ENCODE results near the gene ZNF581. TPM values are rescaled to one million over a fixed set of nuclear protein-coding genes. Genes with fewer than 3 reads are reported as not detected.

Gene ZNF581
- total and polyA plus RNA-seq, 4 donors: 2.1 to 7.3 (median 5.2) TPM

GRCh38 chr19:55622242-55622969 is 21.0 kb upstream of the ZNF581 start:
- H3K27ac ChIP-seq (ENCODE audit: low read depth in 1 of 2, low read length in 2 of 2): no peak overlapping the region
- WGBS: 93% methylated on average over 40 of the region's 40 CpGs

More at GRCh38 chr19:55622242-55622969, 21.0 kb upstream of the ZNF581 start:
- TF ChIP-seq ZBTB33 (IDR thresholded peaks at IDR 0.05) (no peak), REST (IDR thresholded peaks at IDR 0.05) (no peak), YY1 (IDR thresholded peaks at IDR 0.05) (no peak), NR2F2 (IDR thresholded peaks at IDR 0.05) (no peak), FOXA1 (IDR thresholded peaks at IDR 0.05) (no peak), HNF4A (conservative IDR thresholded peaks at IDR 0.05) (no peak), CTCF (IDR thresholded peaks at IDR 0.05; ENCODE audit: low read depth, low read length, missing input control) (no peak), EGR1 (IDR thresholded peaks at IDR 0.05; ENCODE audit: low read depth in 2 of 2) (no peak), TAF1 (conservative IDR thresholded peaks at IDR 0.05) (no peak), FOXA2 (IDR thresholded peaks at IDR 0.05) (no peak), RXRA (IDR thresholded peaks at IDR 0.05) (no peak), MAX (IDR thresholded peaks at IDR 0.05) (no peak), JUND (IDR thresholded peaks at IDR 0.05) (no peak), GABPA (IDR thresholded peaks at IDR 0.05 in 1 of 2, conservative IDR thresholded peaks at IDR 0.05 in 1 of 2) (no peak), RAD21 (IDR thresholded peaks at IDR 0.05) (no peak), HNF4G (IDR thresholded peaks at IDR 0.05) (no peak)
- Histone ChIP-seq H3K9ac (ENCODE audit: low read depth in 1 of 2, low read length in 2 of 2) (no peak overlapping the region), H3K4me3 (ENCODE audit: low read depth in 1 of 3, low read length in 3 of 3) (no peak overlapping the region), H3K4me1 (ENCODE audit: control insufficient read depth in 4 of 4, insufficient read depth in 4 of 4, low read length in 3 of 4) (peaks cover 0 to 12% (median 7%) of the 10 kb centered on the region in 4 donors), H3K27me3 (ENCODE audit: control insufficient read depth in 4 of 4, insufficient read depth in 4 of 4, low read length in 3 of 4) (no peaks in the 10 kb centered on the region), H3K36me3 (ENCODE audit: control insufficient read depth in 4 of 4, insufficient read depth in 3 of 4, low read depth in 1 of 4, low read length in 3 of 4) (peaks cover 0 to 4% (median 3%) of the 10 kb centered on the region in 4 donors), H3K9me3 (ENCODE audit: control insufficient read depth in 4 of 4, low read length in 3 of 4) (no peaks in the 10 kb centered on the region)
- DNase-seq (ENCODE audit: low spot score): no peak

Measured in liver (tissue), 9 donors.